ENCODE data around the gene ENC1. TPM values are rescaled to one million over a fixed set of nuclear protein-coding genes. Genes with fewer than 3 reads are reported as not detected.

Gene ENC1
- total RNA-seq, 1 experiment from 2014 or later = 7.9 TPM

DNA sequence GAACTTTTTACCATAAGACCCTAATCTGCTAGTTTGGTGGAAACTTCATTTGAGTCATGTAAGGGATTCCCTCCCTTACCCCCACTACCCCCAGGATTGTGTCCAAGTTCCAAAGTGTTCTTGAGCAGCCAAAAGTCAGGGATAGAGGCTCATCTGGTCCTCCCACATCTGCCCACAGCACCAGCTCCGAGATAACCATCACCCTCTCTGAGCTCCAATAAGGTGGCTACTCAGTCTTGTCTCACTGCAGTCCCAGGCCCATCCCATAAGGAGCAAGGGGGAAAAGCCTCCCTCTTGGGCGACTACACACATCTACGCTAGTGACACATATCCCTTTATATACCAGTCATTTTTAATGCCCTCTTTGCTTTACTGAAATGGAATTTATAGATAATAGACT lies 12.0 kb upstream of the ENC1 start:
- POLR2A ChIA-PET (ENCODE audit: low non-redundant PET) = no interaction called here
- Histone ChIP-seq H3K9me3 (ENCODE audit: low read depth, low read length, poor library complexity, severe bottlenecking) (no peaks in the 10 kb centered on the region), H3K36me3 (ENCODE audit: insufficient read depth, low read length, poor library complexity, severe bottlenecking) (no peaks in the 10 kb centered on the region), H3K4me1 (ENCODE audit: insufficient read depth, low read length, poor library complexity, severe bottlenecking) (no peaks in the 10 kb centered on the region), H3K27ac (ENCODE audit: low read depth, low read length, poor library complexity, severe bottlenecking) (no peak overlapping the region), H3K27me3 (replicated peaks; ENCODE audit: insufficient read depth, low read depth, low read length, poor library complexity) (peaks cover 9% of the 10 kb centered on the region), H3K4me3 (ENCODE audit: low read depth, low read length, poor library complexity, severe bottlenecking) (no peak overlapping the region)
- no peak for DNase-seq (ENCODE audit: low spot score)
- intact Hi-C loops (cut with micrococcal nuclease; ENCODE audit: unreplicated experiment) = no loop called here
- TF ChIP-seq, protein P1, sequence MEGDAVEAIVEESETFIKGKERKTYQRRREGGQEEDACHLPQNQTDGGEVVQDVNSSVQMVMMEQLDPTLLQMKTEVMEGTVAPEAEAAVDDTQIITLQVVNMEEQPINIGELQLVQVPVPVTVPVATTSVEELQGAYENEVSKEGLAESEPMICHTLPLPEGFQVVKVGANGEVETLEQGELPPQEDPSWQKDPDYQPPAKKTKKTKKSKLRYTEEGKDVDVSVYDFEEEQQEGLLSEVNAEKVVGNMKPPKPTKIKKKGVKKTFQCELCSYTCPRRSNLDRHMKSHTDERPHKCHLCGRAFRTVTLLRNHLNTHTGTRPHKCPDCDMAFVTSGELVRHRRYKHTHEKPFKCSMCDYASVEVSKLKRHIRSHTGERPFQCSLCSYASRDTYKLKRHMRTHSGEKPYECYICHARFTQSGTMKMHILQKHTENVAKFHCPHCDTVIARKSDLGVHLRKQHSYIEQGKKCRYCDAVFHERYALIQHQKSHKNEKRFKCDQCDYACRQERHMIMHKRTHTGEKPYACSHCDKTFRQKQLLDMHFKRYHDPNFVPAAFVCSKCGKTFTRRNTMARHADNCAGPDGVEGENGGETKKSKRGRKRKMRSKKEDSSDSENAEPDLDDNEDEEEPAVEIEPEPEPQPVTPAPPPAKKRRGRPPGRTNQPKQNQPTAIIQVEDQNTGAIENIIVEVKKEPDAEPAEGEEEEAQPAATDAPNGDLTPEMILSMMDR (conservative IDR thresholded peaks at IDR 0.05; ENCODE audit: low read depth, low read length) = no peak
- TF ChIP-seq EZH2 (IDR thresholded peaks at IDR 0.05; ENCODE audit: borderline replicate concordance, low read depth, low read length, poor library complexity, severe bottlenecking) = no peak
- BruUV-seq (replicated peaks) = no TSS peak
- CTCF ChIA-PET = no interaction called here

DNA sequence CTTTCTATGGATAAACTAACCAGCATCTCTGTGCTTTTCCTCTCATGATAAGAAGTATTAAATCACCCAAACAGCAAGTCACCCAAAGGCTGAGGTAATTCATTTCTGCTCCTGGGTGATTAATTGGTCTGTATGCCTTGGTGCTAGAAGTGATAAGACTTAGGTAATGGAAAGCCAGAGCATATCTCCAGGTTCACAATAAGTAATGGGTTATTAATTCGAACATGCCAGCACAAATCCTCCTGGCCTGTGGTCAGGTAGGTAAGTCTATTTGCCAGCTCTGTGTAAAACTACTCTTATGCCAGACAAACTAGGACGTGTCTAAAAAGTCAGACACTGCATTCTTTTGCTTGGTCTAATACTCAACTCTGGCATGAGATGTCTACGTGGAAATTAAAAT lies 11.2 kb upstream of the ENC1 start:
- Histone ChIP-seq H3K27me3 (replicated peaks; ENCODE audit: insufficient read depth, low read depth, low read length, poor library complexity) (peaks cover 9% of the 10 kb centered on the region), H3K9me3 (ENCODE audit: low read depth, low read length, poor library complexity, severe bottlenecking) (no peaks in the 10 kb centered on the region), H3K36me3 (ENCODE audit: insufficient read depth, low read length, poor library complexity, severe bottlenecking) (no peaks in the 10 kb centered on the region), H3K4me1 (ENCODE audit: insufficient read depth, low read length, poor library complexity, severe bottlenecking) (no peaks in the 10 kb centered on the region), H3K4me3 (ENCODE audit: low read depth, low read length, poor library complexity, severe bottlenecking) (no peak overlapping the region), H3K27ac (ENCODE audit: low read depth, low read length, poor library complexity, severe bottlenecking) (no peak overlapping the region)
- ChIA-PET POLR2A (ENCODE audit: low non-redundant PET) (no interaction called here), CTCF (no interaction called here)
- TF ChIP-seq EZH2 (IDR thresholded peaks at IDR 0.05; ENCODE audit: borderline replicate concordance, low read depth, low read length, poor library complexity, severe bottlenecking) = no peak
- TF ChIP-seq, protein P1 (conservative IDR thresholded peaks at IDR 0.05; ENCODE audit: low read depth, low read length) = no peak
- DNase-seq (ENCODE audit: low spot score) = no peak
- intact Hi-C loops (cut with micrococcal nuclease; ENCODE audit: unreplicated experiment) = no loop called here
- no TSS peak for BruUV-seq (replicated peaks)

DNA sequence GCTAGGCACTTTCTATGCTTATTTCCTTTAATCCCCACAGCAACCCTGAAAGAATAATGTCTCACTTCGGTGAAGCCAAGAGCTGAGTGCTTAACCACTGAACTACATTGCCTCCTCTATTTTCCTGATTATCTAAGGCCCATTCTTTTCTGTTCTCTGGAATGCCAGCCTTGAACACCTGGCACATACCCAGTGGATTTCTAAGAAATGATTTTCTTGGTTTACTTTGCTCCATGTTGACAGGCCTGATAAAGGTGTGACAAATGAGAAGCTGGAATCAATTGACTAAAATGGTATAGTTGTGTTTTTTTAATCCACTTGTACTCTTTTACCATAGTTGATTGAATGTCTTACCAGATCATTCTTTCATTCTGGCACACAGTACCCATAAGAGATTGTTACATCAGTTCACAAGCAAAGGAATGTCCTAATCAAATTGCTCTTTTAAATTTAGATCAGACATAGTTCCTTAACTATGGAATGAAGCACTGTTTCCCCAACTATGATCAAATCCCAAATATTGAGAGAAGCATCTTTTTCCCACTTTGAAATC lies 9.0 kb upstream of the ENC1 start:
- no TSS peak for BruUV-seq (replicated peaks)
- Histone ChIP-seq H3K27ac (ENCODE audit: low read depth, low read length, poor library complexity, severe bottlenecking) (no peak overlapping the region), H3K27me3 (replicated peaks; ENCODE audit: insufficient read depth, low read depth, low read length, poor library complexity) (peaks cover 9% of the 10 kb centered on the region), H3K4me3 (ENCODE audit: low read depth, low read length, poor library complexity, severe bottlenecking) (no peak overlapping the region), H3K36me3 (ENCODE audit: insufficient read depth, low read length, poor library complexity, severe bottlenecking) (no peaks in the 10 kb centered on the region), H3K4me1 (ENCODE audit: insufficient read depth, low read length, poor library complexity, severe bottlenecking) (no peaks in the 10 kb centered on the region), H3K9me3 (ENCODE audit: low read depth, low read length, poor library complexity, severe bottlenecking) (no peaks in the 10 kb centered on the region)
- no peak for DNase-seq (ENCODE audit: low spot score)
- CTCF ChIA-PET = interaction anchor here (1.1 kb wide), 1 partner anchor 1058 kb away, joined by 3 read pairs; no protein-coding TSS in a partner anchor
- POLR2A ChIA-PET (ENCODE audit: low non-redundant PET) = no interaction called here
- intact Hi-C loops (cut with micrococcal nuclease; ENCODE audit: unreplicated experiment) = loop anchor here (2.0 to 10.0 kb wide), 3 partner anchors 355 to 1059 kb away; no protein-coding TSS in a partner anchor
- TF ChIP-seq EZH2 (IDR thresholded peaks at IDR 0.05; ENCODE audit: borderline replicate concordance, low read depth, low read length, poor library complexity, severe bottlenecking) = no peak
- TF ChIP-seq, protein P1 (conservative IDR thresholded peaks at IDR 0.05; ENCODE audit: low read depth, low read length) = no peak
